LNCaP clone FGC (cell line): ENCODE measurements around the gene SARDH.

Experiments used
- DNase-seq: peaks from one replicate; pipeline ENCODE4 v3.0.0-alpha.2; 2011; ENCODE audit warnings: low read depth
- H3K4me3 ChIP-seq: 2 replicates; pipeline ENCODE4 v1.5.1; 2011; ENCODE audit warnings: mild to moderate bottlenecking, low read depth, low read length, control low read depth
- CTCF ChIP-seq: IDR thresholded peaks from 2 replicates; pipeline ENCODE4 v1.5.1; 2012; ENCODE audit warnings: mild to moderate bottlenecking; ENCODE audit not compliant: control insufficient read depth, insufficient read depth; ENCODE audit errors: extremely low read depth

Gene SARDH

GRCh38 chr9:133731876-133732638 lies 6.1 kb downstream of the SARDH start:
- peak; percentile 70 for DNase-seq
- H3K4me3 ChIP-seq: no peak overlapping the region
- no peak for TF ChIP-seq CTCF

- DNase-seq: no peak
- H3K4me3 ChIP-seq: no peak overlapping the region
- TF ChIP-seq CTCF: no peak
Observed at GRCh38 chr9:133730994-133731715, 7.0 kb downstream of the SARDH start.

- peak; percentile 39; the same call in 1 of the 2 replicates for TF ChIP-seq CTCF
- no peak overlapping the region for H3K4me3 ChIP-seq
- no peak for DNase-seq
Observed at GRCh38 chr9:133729617-133730281, 8.4 kb downstream of the SARDH start.

- DNase-seq: no peak
- TF ChIP-seq CTCF: no peak
- H3K4me3 ChIP-seq: no peak overlapping the region
Observed at GRCh38 chr9:133728856-133729616, 9.1 kb downstream of the SARDH start.

- H3K4me3 ChIP-seq: no peak overlapping the region
- DNase-seq: no peak
- no peak for TF ChIP-seq CTCF
Observed at GRCh38 chr9:133727876-133728441, 10.2 kb downstream of the SARDH start.

GRCh38 chr9:133727277-133727875 lies 10.8 kb downstream of the SARDH start:
- DNase-seq: no peak
- H3K4me3 ChIP-seq: no peak overlapping the region
- no peak for TF ChIP-seq CTCF
